H9 (cell line): ENCODE data around the gene IL1RAPL1. TPM values are rescaled to one million over a fixed set of nuclear protein-coding genes. Genes with fewer than 3 reads are reported as not detected.

ENCODE experiments used
- DNase-seq: peaks from one replicate; pipeline ENCODE4 v3.0.0-alpha.2; 2017
- H2AFZ ChIP-seq: one replicate; pipeline ENCODE4 v1.6.1; 2013; ENCODE audit warnings: mild to moderate bottlenecking, low read length, control low read depth, moderate library complexity
- H2AK5ac ChIP-seq: 2 replicates; pipeline ENCODE4 v1.6.1; 2013; ENCODE audit warnings: low read length, control low read depth, mixed read lengths; ENCODE audit not compliant: insufficient read length
- H2BK120ac ChIP-seq: one replicate; pipeline ENCODE4 v1.6.1; 2013; ENCODE audit warnings: low read depth, mild to moderate bottlenecking, low read length, control low read depth, inconsistent platforms; ENCODE audit not compliant: poor library complexity, severe bottlenecking
- H2BK12ac ChIP-seq: 2 replicates; pipeline ENCODE4 v1.6.1; 2013; ENCODE audit warnings: low read length, control low read depth, mixed read lengths, low read depth; ENCODE audit not compliant: insufficient read length
- H2BK15ac ChIP-seq: 2 replicates; pipeline ENCODE4 v1.6.1; 2013; ENCODE audit warnings: low read depth, low read length, control low read depth
- H2BK20ac ChIP-seq: one replicate; pipeline ENCODE4 v1.6.1; 2013; ENCODE audit warnings: low read depth, mild to moderate bottlenecking, low read length, control low read depth, inconsistent platforms; ENCODE audit not compliant: poor library complexity, severe bottlenecking
- H2BK5ac ChIP-seq: 2 replicates; pipeline ENCODE4 v1.6.1; 2013; ENCODE audit warnings: low read length, control low read depth, mixed read lengths; ENCODE audit not compliant: insufficient read length
- H3K14ac ChIP-seq: 2 replicates; pipeline ENCODE4 v1.6.1; 2013; ENCODE audit warnings: low read length, control low read depth; ENCODE audit not compliant: insufficient read depth
- H3K18ac ChIP-seq: 2 replicates; pipeline ENCODE4 v1.6.1; 2013; ENCODE audit warnings: low read depth, mild to moderate bottlenecking, mixed read lengths, low read length, control low read depth; ENCODE audit not compliant: insufficient read length
- H3K23ac ChIP-seq: 2 replicates; pipeline ENCODE4 v1.6.1; 2013; ENCODE audit warnings: low read length, control low read depth, mixed read lengths, low read depth; ENCODE audit not compliant: insufficient read length
- H3K23me2 ChIP-seq: 2 replicates; pipeline ENCODE4 v1.6.1; 2013; ENCODE audit warnings: low read depth, mild to moderate bottlenecking, mixed read lengths, low read length, control low read depth; ENCODE audit not compliant: insufficient read length, poor library complexity, severe bottlenecking
- H3K27ac ChIP-seq: 2 replicates; pipeline ENCODE4 v1.5.1; 2013; ENCODE audit warnings: low read length, control low read depth, mixed read lengths, low read depth; ENCODE audit not compliant: insufficient read length
- H3K27me3 ChIP-seq: 2 replicates; pipeline ENCODE4 v1.6.1; 2013; ENCODE audit warnings: low read length, control low read depth, inconsistent platforms; ENCODE audit not compliant: insufficient read depth
- H3K4ac ChIP-seq: 2 replicates; pipeline ENCODE4 v1.6.1; 2013; ENCODE audit warnings: low read depth, mild to moderate bottlenecking, control low read depth, inconsistent platforms, low read length, moderate library complexity
- H3K4me1 ChIP-seq: 2 replicates; pipeline ENCODE4 v1.6.1; 2013; ENCODE audit warnings: low read length, control low read depth, inconsistent platforms; ENCODE audit not compliant: insufficient read depth
- H3K4me2 ChIP-seq: 2 replicates; pipeline ENCODE4 v1.6.1; 2013; ENCODE audit warnings: low read length, control low read depth, mixed read lengths; ENCODE audit not compliant: insufficient read length, insufficient read depth
- H3K56ac ChIP-seq: 2 replicates; pipeline ENCODE4 v1.6.1; 2013; ENCODE audit warnings: low read depth, mild to moderate bottlenecking, mixed read lengths, low read length, control low read depth; ENCODE audit not compliant: insufficient read length
- H3K79me1 ChIP-seq: 2 replicates; pipeline ENCODE4 v1.6.1; 2013; ENCODE audit warnings: low read depth, mild to moderate bottlenecking, moderate library complexity, low read length, control low read depth, inconsistent platforms; ENCODE audit not compliant: insufficient read depth, poor library complexity, severe bottlenecking
- H3K79me2 ChIP-seq: 2 replicates; pipeline ENCODE4 v1.6.1; 2013; ENCODE audit warnings: low read length, control low read depth, inconsistent platforms; ENCODE audit not compliant: insufficient read depth
- H3K9ac ChIP-seq: 2 replicates; pipeline ENCODE4 v1.6.1; 2013; ENCODE audit warnings: low read length, control low read depth, mixed read lengths; ENCODE audit not compliant: insufficient read length; ENCODE audit errors: extremely low read depth
- H3K9me3 ChIP-seq: one replicate; pipeline ENCODE4 v1.6.1; 2013; ENCODE audit warnings: low read depth, low read length, inconsistent platforms; ENCODE audit not compliant: control insufficient read depth
- H3T11ph ChIP-seq: one replicate; pipeline ENCODE4 v1.6.1; 2013; ENCODE audit warnings: mild to moderate bottlenecking, low read length, control low read depth, inconsistent platforms
- H4K20me1 ChIP-seq: one replicate; pipeline ENCODE4 v1.6.1; 2013; ENCODE audit not compliant: control insufficient read depth, insufficient read length, insufficient read depth
- H4K5ac ChIP-seq: 2 replicates; pipeline ENCODE4 v1.6.1; 2013; ENCODE audit warnings: low read depth, mild to moderate bottlenecking, mixed read lengths, low read length, control low read depth; ENCODE audit not compliant: insufficient read length
- H4K8ac ChIP-seq: replicated peaks from 2 replicates; pipeline ENCODE4 v1.6.1; 2013; ENCODE audit warnings: low read length, control low read depth, mixed read lengths, low read depth; ENCODE audit not compliant: insufficient read length
- H4K91ac ChIP-seq: 2 replicates; pipeline ENCODE4 v1.6.1; 2013; ENCODE audit warnings: low read depth, mild to moderate bottlenecking, moderate library complexity, mixed read lengths, low read length, control low read depth; ENCODE audit not compliant: insufficient read length
- H3K27ac Mint-ChIP-seq, 3 experiments: 2 replicates in 2 of 3; 3 replicates in 1 of 3; pipeline ENCODE4 v1.8.0; 2020 to 2021; ENCODE audit warnings: mixed read lengths in 3 of 3, mild to moderate bottlenecking in 1 of 3, moderate library complexity in 1 of 3
- H3K27me3 Mint-ChIP-seq: 2 replicates; pipeline ENCODE4 v1.8.0; 2021; ENCODE audit warnings: low read depth, mild to moderate bottlenecking, moderate library complexity, mixed read lengths
- H3K36me3 Mint-ChIP-seq, 3 experiments: 2 replicates in 2 of 3; 3 replicates in 1 of 3; pipeline ENCODE4 v1.8.0; 2020 to 2021; ENCODE audit warnings: low read depth in 3 of 3, mixed read lengths in 3 of 3; ENCODE audit not compliant: insufficient read depth in 1 of 3
- H3K4me1 Mint-ChIP-seq, 2 experiments: 2 replicates each; pipeline ENCODE4 v1.8.0; 2020; ENCODE audit warnings: mixed read lengths in 2 of 2
- H3K4me3 Mint-ChIP-seq, 2 experiments: 2 replicates in 1 of 2; 3 replicates in 1 of 2; pipeline ENCODE4 v1.8.0; 2020 to 2021; ENCODE audit warnings: mild to moderate bottlenecking in 2 of 2, mixed read lengths in 2 of 2, moderate library complexity in 1 of 2
- H3K9me3 Mint-ChIP-seq, 2 experiments: 2 replicates in 1 of 2; 3 replicates in 1 of 2; pipeline ENCODE4 v1.8.0; 2020; ENCODE audit warnings: mild to moderate bottlenecking in 2 of 2, mixed read lengths in 2 of 2, moderate library complexity in 1 of 2
- WGBS: extraction: QIAGEN DNeasy Blood & Tissue Kit; methylation state at CpG from one replicate; pipeline ENCODE4 v1.1.7; 2013; ENCODE audit warnings: missing lambda C conversion rate, low lambda C conversion rate, mixed read lengths; ENCODE audit not compliant: insufficient read length; ENCODE audit errors: extremely low coverage; 5-methylcytosine and 5-hydroxymethylcytosine counted together
- total RNA-seq: library from RNA; stranded (reverse); gene quantifications from 2 replicates; pipeline ENCODE4 v1.2.1, GENCODE V29; 2021
- TF ChIP-seq, protein P1 (sequence below): fragments of 200-600 bp; sonication (generic); conservative IDR thresholded peaks from 3 replicates; pipeline ENCODE4 v1.8.0; 2021; ENCODE audit warnings: antibody characterized with exemption, mild to moderate bottlenecking

Gene IL1RAPL1
- total RNA-seq, 1 experiment from 2014 or later: 0.31 TPM

DNA sequence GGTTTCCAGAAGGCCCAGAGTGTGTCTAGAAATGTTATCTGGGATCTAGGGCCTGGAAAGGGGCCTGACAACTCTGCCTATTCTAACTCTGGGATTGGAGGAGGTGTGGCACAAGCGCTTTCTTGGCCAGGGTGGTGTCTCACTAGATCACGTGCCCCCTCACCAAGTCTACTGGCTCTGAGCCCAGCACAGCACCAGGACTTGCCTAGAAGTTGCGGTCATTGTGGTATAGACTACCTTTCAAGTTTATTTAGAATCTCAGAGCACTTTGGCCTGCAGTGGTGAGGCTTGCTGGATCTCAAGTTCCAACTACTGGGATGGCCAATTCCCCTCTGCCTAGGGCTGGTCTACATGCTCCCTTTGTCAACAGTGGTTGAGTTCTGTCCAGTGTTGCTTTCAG lies 1404.8 kb downstream of the IL1RAPL1 start:
- H3K23me2 ChIP-seq: no peaks in the 10 kb centered on the region
- no peak overlapping the region for H4K91ac ChIP-seq
- H2AK5ac ChIP-seq: no peak overlapping the region
- no peak overlapping the region for H3K14ac ChIP-seq
- Mint-ChIP-seq H3K4me3 (no peak overlapping the region), H3K27ac (no peak overlapping the region), H3K4me1 (no peaks in the 10 kb centered on the region; a peak in 1 of 4 replicates), H3K9me3 (peaks cover 19 to 74% of the 10 kb centered on the region in 2 experiments), H3K36me3 (peaks cover 0 to 6% (median 0%) of the 10 kb centered on the region in 3 experiments; a peak in 2 of 7 replicates), H3K27me3 (no peaks in the 10 kb centered on the region; the same call in 1 of the 2 replicates)
- H4K8ac ChIP-seq: no peak overlapping the region
- H2BK12ac ChIP-seq: no peak overlapping the region
- H4K5ac ChIP-seq: no peak overlapping the region
- no peak overlapping the region for H3K23ac ChIP-seq
- no CpG with 5 or more reads among the region's 3 CpGs for WGBS
- H4K20me1 ChIP-seq: no peaks in the 10 kb centered on the region
- no peaks in the 10 kb centered on the region for H3K79me1 ChIP-seq
- no peaks in the 10 kb centered on the region for H3K79me2 ChIP-seq
- H3K18ac ChIP-seq: no peak overlapping the region
- no peak overlapping the region for H2BK15ac ChIP-seq
- no peak overlapping the region for H3T11ph ChIP-seq
- H2BK5ac ChIP-seq: no peak overlapping the region
- H3K4ac ChIP-seq: no peak overlapping the region
- no peak overlapping the region for H3K4me2 ChIP-seq
- no peaks in the 10 kb centered on the region for H3K27me3 ChIP-seq
- DNase-seq: no peak
- no peaks in the 10 kb centered on the region for H3K4me1 ChIP-seq
- TF ChIP-seq, protein P1, sequence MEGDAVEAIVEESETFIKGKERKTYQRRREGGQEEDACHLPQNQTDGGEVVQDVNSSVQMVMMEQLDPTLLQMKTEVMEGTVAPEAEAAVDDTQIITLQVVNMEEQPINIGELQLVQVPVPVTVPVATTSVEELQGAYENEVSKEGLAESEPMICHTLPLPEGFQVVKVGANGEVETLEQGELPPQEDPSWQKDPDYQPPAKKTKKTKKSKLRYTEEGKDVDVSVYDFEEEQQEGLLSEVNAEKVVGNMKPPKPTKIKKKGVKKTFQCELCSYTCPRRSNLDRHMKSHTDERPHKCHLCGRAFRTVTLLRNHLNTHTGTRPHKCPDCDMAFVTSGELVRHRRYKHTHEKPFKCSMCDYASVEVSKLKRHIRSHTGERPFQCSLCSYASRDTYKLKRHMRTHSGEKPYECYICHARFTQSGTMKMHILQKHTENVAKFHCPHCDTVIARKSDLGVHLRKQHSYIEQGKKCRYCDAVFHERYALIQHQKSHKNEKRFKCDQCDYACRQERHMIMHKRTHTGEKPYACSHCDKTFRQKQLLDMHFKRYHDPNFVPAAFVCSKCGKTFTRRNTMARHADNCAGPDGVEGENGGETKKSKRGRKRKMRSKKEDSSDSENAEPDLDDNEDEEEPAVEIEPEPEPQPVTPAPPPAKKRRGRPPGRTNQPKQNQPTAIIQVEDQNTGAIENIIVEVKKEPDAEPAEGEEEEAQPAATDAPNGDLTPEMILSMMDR: no peak
- no peak overlapping the region for H2BK20ac ChIP-seq
- no peak overlapping the region for H2AFZ ChIP-seq
- H3K56ac ChIP-seq: no peak overlapping the region
- H3K27ac ChIP-seq: no peak overlapping the region
- H3K9ac ChIP-seq: no peak overlapping the region
- H2BK120ac ChIP-seq: no peak overlapping the region
- H3K9me3 ChIP-seq: peaks cover 5% of the 10 kb centered on the region
